Measurements from ENCODE around the gene TUBA1B.

TUBA1B gene

DNA sequence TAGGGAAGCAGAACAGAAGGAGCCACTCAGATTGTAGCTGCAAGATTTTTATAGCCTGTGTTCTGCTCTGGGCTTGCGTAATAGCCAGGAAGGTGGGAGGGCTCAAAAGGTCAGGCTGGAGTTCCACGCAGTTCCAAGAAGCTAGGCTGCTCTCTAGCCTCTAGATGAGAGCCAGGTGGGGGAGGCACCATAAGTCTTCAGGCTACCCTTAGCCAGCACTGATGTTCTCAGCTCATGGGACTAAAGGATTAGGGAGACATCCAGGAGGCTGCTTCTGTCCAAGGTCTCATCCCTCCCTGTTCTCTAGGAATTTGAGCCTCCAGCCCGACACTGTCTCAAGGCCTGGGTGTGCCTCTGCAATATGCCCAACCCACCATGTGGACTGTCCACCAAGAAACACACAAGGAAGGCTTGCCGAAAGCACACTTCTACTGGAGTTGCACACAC, 22.2 kb downstream of the TUBA1B start:
- TF ChIP-seq POLR2A (IDR thresholded peaks at IDR 0.05; ENCODE audit: low read length) (no peak), GATA1 (IDR thresholded peaks at IDR 0.05; ENCODE audit: low read depth, low read length) (no peak)
- peak in 1 of 2 experiments; percentile 40 for DNase-seq

- TF ChIP-seq POLR2A (IDR thresholded peaks at IDR 0.05; ENCODE audit: low read length): no peak
- TF ChIP-seq GATA1 (IDR thresholded peaks at IDR 0.05; ENCODE audit: low read depth, low read length): no peak
- no peak for DNase-seq
Measured at GRCh38 chr12:49105504-49106084, 25.6 kb downstream of the TUBA1B start.

DNA sequence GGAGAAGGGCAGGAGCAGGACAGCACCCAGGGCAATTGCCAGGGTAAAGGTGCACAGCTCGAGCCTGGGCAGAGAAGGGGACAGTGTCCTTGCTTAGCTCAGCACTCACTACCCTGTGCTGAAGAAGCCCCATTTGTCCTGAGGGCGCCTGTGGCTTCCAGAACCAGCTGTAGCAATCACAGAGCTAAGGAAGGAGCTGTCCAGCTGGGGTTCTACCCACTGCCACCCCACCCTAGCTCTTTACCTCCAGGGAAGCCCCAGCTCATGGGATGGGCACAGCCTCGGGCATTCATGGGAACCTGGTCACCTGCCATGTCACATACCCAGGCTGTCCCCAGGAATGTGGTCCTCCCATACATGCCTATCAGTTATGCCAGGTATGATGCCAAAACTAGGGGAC, 26.4 kb downstream of the TUBA1B start:
- no peak for DNase-seq
- no peak for TF ChIP-seq GATA1 (IDR thresholded peaks at IDR 0.05; ENCODE audit: low read depth, low read length)

DNA sequence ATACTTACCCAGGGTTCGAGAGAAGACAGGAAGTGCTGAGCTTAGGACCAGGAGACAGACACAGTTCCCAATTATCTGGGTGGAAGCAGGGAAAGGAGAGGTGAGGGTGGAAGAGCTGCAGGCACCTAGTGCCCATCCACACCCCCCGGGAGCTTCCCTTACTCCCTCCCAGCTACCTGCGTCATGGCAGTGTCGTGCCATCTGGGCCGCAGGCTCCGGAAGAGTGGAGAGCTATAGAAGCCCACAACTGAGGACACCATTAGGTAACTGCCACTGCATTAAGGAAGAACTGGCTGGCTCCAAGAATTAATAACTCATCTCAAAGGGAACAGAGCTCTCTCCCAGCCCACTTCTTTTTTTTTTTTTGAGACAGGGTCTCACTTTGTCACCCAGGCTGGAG, 30.8 kb downstream of the TUBA1B start:
- no peak for DNase-seq
- TF ChIP-seq GATA1 (IDR thresholded peaks at IDR 0.05; ENCODE audit: low read depth, low read length) (no peak), POLR2A (IDR thresholded peaks at IDR 0.05; ENCODE audit: low read length) (no peak)

- no peak for DNase-seq
- no peak for TF ChIP-seq POLR2A (IDR thresholded peaks at IDR 0.05; ENCODE audit: low read length)
- no peak for TF ChIP-seq GATA1 (IDR thresholded peaks at IDR 0.05; ENCODE audit: low read depth, low read length)
Measured at GRCh38 chr12:49098703-49099102, 32.5 kb downstream of the TUBA1B start.

DNA sequence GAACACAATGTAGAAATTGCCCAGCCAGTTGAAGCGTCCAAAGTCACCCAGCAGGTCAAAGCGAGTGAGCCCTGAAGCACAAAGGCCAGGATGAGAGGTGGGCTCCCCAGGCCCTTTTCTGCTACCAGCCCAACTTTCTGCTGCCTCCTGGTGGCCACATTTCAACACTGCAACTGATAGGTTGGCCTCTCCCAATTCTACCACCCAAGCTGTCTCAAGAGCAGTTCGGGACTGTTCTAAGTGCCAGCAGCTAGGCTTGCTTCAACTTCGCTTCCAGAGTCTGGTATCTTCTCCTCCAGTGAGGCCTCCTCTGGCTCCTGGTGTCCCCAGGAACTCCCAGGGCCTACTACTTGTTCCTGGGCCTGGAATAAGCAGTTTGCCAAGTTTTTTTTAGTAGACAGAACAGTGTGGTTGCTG, 33.2 kb downstream of the TUBA1B start:
- peak; percentile 63 to 82 for DNase-seq
- TF ChIP-seq GATA1 (IDR thresholded peaks at IDR 0.05; ENCODE audit: low read depth, low read length): no peak
- no peak for TF ChIP-seq POLR2A (IDR thresholded peaks at IDR 0.05; ENCODE audit: low read length)

DNA sequence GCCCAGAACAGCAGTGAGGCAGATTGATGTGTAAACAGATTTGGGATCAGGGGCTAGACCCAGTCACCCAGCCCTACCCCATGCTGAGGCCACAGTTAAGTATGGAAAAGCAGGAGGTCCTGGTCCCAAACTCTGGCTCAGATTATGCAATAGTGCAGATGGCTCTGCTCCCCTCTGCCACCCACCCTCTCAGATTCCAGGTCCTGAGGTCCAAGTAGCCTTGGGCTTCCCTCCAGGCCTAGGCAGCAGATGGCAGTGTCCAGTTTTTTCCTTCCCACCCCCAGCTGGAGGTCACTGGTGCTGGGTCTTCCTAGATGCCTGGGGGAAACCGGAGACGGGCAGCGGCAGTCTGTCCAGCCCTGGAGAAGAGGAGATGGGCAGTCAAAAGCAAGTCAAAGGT, 33.8 kb downstream of the TUBA1B start:
- DNase-seq: no peak
- TF ChIP-seq POLR2A (IDR thresholded peaks at IDR 0.05; ENCODE audit: low read length) (no peak), GATA1 (IDR thresholded peaks at IDR 0.05; ENCODE audit: low read depth, low read length) (no peak)

DNA sequence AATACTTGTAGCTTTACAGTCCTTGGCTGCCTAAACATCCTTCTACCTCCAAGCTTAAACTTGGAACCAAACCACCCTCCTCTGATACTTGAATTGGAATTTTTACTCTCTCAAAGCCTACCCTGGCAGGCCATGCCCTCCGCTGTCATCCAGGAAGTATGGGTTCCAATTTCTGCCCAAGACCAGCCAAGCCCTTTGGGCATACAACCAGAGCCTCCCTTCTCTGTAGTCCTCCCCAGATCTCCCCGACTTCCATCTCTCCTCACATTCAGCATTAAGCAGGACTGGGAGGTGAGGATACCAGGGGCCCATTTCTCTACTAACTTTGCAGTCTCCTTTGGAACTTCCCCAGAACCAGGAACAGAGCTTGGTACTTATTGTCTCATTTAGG, 36.2 kb downstream of the TUBA1B start:
- no peak for TF ChIP-seq POLR2A (IDR thresholded peaks at IDR 0.05; ENCODE audit: low read length)
- no peak for TF ChIP-seq GATA1 (IDR thresholded peaks at IDR 0.05; ENCODE audit: low read depth, low read length)
- DNase-seq: no peak

DNA sequence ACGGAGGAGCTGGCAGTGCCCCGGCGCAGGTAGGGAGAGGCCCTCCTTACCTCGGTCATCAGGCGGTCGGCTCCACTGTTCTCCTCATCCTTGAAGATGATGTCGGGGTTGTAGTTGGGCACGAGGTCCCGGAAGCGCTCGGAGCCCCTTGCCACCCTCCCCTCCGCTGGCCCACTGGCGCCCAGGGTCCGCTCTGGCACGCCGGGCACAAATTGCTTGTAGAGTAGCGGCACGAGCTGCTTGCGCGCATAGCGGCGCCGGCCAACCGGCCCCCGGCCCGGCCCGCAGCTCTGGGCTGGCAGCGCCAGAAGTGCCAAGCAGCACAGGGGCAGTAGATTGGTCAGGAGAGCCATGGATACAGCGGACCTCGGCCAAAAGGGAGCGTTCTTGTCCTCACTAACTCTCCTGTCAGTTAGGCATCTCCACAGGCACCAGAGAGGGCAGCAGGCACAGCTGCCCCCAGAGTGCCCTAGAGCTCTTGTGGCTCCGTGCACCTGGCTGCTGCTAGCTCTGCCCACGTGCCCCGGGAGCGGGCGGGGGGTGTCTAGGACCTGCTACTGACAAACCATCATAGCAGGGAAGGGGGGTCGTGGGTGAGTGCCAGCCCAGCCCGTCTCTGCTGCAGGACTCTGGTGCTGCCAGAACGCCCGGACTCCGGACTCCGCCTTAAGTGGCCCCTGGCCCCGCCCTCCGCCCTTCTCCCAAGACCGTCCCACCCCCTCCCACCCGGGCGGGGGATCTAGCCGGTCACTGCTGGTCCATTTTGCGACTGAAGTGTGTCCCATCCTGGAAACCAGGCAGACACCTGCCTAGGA, 36.8 kb downstream of the TUBA1B start, which contains the start of gene DHH:
TSS of gene DHH (minus strand) at position 642 of the 815 bp plus-strand sequence. CDS start at position 353, 289 bp downstream.
- DNase-seq: peak in 1 of 2 experiments; percentile 25

GRCh38 chr12:49093792-49094159, 37.4 kb downstream of the TUBA1B start:
- no peak for DNase-seq
- TF ChIP-seq GATA1 (IDR thresholded peaks at IDR 0.05; ENCODE audit: low read depth, low read length): no peak
- no peak for TF ChIP-seq POLR2A (IDR thresholded peaks at IDR 0.05; ENCODE audit: low read length)

More for the DNA sequence above, 36.8 kb downstream of the TUBA1B start, which contains the start of gene DHH:
- TF ChIP-seq GATA1 (IDR thresholded peaks at IDR 0.05; ENCODE audit: low read depth, low read length): no peak
- TF ChIP-seq POLR2A (IDR thresholded peaks at IDR 0.05; ENCODE audit: low read length): no peak

- DNase-seq: no peak
- TF ChIP-seq POLR2A (IDR thresholded peaks at IDR 0.05; ENCODE audit: low read length) (no peak), GATA1 (IDR thresholded peaks at IDR 0.05; ENCODE audit: low read depth, low read length) (no peak)
Measured at GRCh38 chr12:49092816-49093406, 38.3 kb downstream of the TUBA1B start.

DNA sequence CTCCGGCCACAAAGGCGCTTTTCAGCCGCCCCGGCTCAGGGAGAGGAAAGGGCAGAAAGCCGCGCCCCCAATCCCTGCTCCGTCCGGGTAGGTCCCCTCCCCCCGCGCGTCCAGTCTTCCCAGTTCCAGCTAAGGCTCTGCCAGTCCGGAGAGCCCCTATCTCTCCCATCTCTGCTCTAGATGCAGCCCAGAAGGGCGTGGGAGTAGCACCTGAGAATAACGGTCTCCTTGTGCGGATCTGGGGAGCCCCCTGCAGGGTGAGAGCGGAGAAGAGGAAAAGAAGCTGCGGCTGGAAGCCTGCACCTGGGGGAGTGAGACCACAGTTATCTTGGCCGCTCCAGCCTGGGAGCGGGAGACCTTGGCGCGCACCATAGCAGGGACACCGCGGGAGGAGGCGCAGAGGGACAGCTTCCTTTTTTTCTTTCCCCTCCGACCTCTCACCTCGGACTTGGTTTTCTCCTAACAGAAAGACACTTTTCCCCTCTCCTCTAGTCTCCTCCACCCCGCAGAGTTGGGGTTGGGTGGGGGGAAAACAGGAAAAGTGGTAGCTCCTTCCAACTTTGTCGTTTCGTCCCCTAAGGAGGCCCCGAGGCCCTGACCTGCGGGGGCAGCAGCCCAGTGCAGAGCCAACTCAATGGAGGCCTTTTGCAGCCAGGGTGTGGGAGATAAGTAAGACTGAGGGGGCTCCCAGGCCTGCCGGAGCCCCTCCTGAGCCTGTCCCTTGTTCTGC, 38.9 kb downstream of the TUBA1B start:
- peak; percentile 28 to 45 for DNase-seq
- TF ChIP-seq GATA1 (IDR thresholded peaks at IDR 0.05; ENCODE audit: low read depth, low read length) (no peak), POLR2A (IDR thresholded peaks at IDR 0.05; ENCODE audit: low read length) (no peak)

DNA sequence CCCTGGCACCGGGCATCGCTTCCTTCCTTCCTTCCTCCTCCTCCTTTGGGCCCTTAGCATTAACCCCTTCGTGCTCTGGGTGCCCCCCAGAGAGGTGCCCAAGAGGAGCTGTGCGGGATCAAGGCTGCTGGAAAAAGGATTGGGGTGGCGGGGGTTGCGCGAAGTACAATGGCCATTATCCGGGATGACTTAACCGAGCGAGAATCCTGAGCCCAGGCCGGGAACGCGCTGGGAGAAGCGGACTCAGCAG, 39.4 kb downstream of the TUBA1B start:
- TF ChIP-seq POLR2A (IDR thresholded peaks at IDR 0.05; ENCODE audit: low read length): no peak
- DNase-seq: no peak
